Loucy (cell line): Measurements from ENCODE around the gene ARHGAP24.

Experiments used
- CTCF ChIP-seq: fragments of 200-600 bp; sonication (generic); conservative IDR thresholded peaks from 2 replicates; pipeline ENCODE4 v1.5.1; 2014; ENCODE audit warnings: mild to moderate bottlenecking, antibody characterized with exemption, low read length
- EZH2phosphoT487 ChIP-seq: fragments of 200-600 bp; IDR thresholded peaks from 2 replicates; pipeline ENCODE4 v1.6.1; 2018; ENCODE audit warnings: antibody characterized with exemption, mild to moderate bottlenecking, moderate library complexity, borderline replicate concordance

- TF ChIP-seq CTCF (no peak), EZH2phosphoT487 (no peak)
Measured at GRCh38 chr4:86033171-86033570, 558.2 kb downstream of the ARHGAP24 start.
